IPS-NIHi11 (cell line): ENCODE measurements around the gene DNAJC22.
A peak's percentile ranks its signal among the peaks of the same experiment; 100 is the strongest.
"Not testable (repeated sequence)": the region's sequence is repeated elsewhere in the genome, so short reads cannot be mapped to it uniquely, and the experiment has no call there.

Source experiments
- DNase-seq: peaks from one replicate; pipeline ENCODE4 v3.0.0; 2012; ENCODE audit warnings: mixed read lengths, low spot score

The DNAJC22 gene

DNA sequence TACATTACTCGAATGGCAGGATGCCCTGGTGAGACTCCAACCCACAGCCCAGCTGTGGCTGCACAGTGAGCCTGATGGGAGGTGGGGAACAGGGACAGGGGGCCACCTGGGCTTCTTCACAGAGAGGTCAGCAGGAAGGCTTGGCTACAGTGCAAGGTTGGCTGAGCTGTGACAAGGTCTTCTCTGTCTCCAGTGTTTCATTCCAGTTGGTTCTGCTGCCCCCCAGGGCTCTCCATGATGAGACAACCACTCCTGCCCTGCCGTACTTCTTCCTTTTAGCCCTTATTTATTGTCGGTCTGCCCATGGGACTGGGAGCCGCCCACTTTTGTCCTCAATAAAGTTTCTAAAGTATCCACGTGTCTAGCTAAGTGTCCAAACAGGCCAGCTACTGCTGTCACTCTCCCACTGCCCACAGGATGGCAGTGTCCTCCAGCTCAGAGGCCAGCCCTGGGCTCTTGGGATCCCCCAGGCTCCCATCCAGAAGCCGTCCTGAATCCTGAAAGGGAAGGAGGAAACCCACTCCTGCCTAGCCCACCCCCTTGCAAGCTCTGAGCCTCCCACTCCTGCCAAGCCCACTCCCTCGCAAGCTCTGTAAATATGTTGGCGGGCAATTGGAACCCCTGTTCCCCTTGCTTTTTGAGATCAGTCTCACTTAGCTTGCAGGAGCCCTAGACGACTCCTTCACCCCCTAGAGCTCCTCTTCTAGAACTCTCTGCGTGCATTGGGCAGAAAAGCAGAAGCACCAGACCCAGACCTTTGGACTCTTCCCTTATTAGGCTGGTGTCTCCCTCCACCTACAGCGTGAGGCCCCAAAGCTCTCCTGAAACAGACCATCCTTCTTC lies 15.1 kb upstream of the DNAJC22 start:
- DNase-seq: peak; percentile 81

DNA sequence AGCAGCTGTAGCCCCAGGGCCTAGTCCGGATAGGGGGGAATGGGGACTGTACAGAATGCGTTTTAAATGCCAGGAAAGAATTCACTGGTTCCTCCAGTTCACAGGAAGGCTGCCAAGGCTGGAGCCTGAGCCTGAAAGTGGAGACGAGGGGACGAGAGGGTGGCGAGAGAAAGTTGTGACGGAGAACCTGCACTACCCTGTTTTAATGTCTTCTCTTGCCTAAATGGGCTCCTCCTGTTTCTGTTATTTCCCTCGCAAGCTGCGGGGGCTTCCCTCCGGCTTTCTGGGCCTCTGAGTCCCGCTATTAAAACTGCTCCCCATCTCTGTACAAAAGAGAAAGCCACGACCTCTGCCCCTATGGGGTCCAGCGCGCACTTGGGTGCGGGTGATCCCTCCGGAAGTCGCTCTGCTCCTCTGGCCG lies 14.2 kb upstream of the DNAJC22 start:
- no peak for DNase-seq

DNA sequence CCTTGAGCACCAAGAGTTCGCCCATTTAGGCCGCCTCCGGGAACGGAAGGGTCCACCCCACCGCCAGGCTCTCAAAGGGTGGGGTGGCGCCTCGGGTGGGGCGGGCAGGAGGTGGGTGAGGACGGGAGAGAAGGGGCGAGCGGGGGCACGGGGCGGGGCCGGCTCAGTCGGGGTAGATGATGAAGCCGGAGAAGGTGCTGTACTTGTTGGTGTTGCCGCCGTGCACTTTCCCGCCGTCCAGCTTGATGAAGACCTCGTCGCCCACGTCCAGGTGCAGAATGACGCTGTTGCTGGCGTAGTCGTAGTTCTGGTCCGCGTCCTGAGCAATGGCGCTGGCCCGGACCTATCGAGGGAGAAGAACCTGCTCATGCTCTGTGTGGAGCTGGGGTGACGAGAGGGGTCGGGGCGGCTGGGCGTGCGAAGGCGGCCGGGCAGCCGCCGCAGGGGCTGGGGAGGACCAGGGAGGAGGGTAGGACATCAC lies 13.8 kb upstream of the DNAJC22 start:
- DNase-seq: no peak

DNA sequence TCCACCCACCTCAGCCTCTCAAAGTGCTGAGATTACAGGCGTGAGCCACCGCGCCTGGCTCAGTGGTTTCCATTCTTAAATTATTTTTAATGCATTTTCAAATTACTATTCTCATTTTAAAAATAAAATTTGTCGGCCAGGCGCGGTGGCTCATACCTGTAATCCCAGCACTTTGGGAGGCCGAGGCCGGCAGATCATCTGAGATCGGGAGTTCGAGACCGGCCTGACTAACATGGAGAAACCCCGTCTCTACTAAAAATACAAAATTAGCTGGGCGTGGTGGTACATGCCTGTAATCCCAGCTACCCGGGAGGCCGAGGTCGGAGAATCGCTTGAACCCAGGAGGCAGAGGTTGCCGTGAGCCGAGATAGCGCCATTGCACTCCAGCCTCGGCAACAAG lies 12.9 kb upstream of the DNAJC22 start:
- not testable (repeated sequence) for DNase-seq

DNA sequence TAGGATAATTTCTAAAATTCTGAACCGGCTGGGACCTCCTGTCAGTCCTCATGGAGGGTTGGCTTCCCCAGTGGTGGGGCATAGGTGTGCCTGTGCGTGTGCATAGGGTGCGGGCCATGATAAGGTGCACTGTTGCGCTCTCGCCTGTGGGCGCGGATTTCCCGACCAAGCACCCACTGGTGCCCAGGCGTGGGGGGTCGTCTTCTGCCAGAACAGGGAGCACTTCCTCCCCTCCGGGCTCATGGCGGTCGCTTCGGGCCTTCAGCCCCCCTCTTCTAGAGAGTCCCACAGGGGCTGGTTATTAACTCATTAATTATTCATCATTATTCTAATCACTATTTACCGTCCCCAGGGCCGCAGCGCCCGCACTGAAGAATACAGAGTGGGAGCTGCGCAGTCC lies 12.5 kb upstream of the DNAJC22 start:
- DNase-seq: no peak

DNA sequence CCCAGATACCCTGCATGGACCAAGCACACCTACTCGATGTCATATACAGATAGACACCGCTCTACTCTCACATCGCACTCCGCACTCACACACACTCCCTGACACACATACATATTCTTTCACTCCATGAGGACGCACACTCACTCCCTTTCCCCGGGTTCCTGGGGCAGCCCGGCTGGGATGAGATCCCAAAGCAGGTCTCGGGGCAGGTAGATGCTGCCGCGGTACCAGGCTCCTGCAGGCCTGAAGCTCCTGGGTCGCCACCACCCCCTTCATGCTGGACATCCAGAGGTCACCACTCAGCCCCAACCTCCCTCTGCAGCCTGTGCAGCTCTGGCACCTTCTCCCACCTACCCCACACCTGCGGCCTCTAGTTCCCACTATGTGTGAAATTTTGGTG lies 12.0 kb upstream of the DNAJC22 start:
- no peak for DNase-seq

DNA sequence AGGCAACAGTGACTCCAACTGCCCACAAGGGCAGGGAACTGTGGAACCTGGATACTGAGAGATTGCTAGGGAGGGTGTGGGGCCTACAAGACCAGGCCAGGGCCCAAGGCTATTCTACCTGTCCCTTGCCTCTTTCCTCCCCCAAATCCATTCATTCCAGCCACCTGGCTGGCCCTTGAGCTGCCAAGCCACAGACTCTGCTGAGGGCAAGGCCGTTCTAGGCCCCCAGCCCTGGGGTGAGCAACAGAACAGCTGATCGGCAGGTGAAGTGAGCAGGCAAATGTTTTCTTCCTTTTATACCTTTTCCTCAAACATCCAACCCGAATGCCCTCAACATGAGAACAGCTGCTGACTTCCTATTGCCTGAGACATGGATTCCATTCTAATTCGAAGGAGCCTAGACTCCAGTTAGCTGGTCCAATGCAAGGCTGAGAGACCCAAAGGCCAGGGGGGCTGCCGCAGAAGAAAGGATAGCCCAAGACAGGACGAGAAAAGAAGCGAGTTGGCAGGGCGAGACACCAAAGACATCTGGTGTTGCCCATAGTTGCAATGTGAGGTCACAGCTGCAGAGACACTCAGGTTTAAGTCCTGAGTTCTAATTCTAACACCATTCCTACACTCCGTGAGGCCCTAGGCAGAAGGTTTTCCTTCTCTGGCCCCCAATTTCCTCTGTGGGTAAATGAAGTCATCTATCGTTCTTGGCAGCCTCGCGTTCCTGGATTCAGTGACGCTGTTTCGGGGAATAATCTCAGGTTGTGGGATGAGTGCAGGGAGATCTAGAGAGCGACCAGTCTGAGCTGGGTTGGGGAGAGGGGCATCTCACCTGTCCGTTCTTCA lies 11.4 kb upstream of the DNAJC22 start:
- no peak for DNase-seq

DNA sequence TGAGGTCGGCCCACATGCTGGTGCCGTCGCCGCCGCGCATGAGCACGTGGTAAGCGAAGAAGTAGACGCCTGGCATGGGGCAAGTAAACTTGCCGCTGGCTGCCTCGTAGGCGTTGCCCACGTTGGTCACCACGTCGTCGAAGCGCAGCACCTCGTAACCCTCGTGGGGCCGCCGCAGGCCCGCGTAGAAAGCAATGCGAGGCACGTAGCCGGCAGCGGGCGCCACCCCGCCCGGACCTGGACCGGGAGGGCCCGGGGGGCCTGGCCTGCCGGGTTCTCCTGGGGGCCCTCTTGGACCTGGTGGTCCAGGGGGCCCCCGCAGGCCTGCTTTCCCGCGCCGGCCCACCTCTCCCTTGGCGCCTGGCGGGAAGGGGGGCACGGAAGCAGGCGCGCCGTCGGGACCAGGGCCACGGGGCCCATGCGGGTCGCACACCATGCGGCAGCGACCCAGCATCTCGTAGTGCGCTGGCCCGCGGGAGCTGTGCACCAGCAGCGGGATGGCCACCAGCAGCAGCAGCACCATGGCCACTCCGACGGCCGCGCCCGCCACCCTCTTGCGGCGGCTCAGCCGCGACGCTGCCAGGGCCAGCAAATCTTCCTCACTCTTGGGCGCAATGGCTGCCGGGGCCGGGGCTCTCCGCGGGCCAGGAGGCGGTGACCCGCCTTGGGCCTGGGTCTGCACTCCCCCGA lies 10.6 kb upstream of the DNAJC22 start:
- DNase-seq: no peak

DNA sequence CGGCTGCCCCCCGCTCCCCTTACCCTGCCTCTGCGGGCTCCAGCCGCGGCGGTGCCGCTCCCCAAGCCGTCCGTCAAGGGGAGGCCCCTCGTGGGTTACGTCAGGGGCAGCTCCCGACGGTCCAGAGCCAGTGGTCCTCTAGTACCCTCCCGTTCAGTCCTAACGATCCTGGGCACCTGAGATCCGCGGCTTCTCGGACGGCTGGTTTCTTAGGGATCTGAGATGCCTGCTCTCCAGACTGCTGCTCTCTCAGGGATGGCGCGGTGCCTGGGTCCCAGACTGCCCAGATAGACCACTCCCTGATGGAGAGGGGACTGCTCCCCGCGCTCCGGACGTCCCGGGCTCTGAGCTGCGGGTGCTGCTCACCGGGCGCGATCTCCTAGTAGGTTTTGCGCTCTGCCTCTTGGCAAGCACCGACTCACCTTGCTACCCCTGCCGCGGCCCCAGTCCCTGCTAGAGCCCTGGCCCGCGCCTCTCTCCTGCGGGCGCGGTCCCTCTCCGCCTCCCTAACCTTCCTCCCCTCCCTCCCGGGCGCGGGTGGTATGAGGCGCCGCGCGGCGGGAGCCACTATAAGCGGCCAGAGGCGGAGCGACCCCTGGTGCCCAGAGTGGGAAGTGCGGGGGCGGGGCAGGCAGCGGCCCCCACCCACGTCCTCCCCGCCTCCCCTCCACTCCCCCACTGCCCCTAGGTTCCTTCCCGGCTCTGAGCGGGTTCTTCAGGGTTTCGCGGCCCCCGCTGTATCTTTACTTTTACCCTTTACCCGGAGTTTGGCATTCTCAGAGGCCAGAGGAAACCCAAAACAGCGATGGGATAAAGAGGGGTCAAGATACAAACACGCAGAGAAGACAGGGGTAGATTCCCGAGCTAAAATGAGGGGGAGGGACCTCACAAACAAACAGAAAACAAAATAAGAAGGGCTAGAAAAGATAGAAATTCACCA lies 9.8 kb upstream of the DNAJC22 start, which contains the start of gene C1QL4:
C1QL4 (minus strand) TSS at position 544 of the 940 bp plus-strand sequence. CDS start 711 bp downstream, outside the sequence.
- DNase-seq: peak; percentile 94

DNA sequence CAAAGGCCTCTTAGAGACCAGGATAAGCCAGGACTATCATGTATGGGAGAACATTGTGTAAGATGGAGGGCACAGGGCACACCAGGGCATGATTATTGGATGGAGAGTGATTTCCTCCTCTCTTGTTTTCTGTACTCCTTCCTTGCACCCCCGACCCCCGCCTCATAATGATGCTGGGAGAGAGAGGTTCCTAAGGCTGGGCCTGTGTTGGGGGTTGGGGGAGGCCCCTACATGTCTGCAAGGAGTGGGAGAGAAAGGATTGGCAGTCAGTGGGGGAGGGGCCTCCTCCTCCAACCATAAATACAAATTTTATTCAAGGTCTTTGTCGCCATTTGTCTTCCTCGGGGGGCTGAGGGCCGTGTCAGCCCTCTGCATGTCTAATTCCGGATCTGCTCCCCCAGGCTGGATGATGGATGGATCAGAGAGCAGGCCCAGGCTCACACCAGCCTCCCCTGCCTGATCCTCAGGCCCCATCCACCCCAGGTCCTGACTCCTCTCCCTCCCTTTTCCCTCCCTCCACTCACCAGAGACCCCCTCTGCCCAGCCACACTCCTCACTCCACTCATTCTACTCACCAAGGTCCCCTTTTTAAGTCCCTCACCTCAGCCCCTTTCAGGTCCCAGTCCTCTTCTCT lies 7.7 kb upstream of the DNAJC22 start:
- DNase-seq: no peak

DNA sequence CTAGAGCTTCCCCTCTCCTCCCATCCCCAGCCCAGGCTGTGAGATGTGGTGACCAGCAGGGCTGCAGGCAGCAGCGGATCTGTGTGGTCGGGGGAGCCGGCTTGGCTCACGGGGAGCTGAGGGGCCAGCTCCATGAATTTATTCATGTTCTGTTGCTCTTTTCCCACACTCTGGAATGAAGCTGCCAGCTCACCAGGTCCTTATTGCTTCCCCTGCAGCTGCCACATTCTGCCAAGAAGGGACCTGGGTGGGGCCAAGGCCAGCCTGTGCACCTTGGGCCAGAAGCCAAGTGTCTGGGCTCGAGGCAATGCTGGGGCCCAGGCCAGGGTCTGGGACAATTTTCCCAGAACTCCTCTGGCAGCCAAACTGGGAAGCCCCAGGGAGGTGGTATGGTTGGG lies 7.2 kb upstream of the DNAJC22 start:
- DNase-seq: no peak

DNA sequence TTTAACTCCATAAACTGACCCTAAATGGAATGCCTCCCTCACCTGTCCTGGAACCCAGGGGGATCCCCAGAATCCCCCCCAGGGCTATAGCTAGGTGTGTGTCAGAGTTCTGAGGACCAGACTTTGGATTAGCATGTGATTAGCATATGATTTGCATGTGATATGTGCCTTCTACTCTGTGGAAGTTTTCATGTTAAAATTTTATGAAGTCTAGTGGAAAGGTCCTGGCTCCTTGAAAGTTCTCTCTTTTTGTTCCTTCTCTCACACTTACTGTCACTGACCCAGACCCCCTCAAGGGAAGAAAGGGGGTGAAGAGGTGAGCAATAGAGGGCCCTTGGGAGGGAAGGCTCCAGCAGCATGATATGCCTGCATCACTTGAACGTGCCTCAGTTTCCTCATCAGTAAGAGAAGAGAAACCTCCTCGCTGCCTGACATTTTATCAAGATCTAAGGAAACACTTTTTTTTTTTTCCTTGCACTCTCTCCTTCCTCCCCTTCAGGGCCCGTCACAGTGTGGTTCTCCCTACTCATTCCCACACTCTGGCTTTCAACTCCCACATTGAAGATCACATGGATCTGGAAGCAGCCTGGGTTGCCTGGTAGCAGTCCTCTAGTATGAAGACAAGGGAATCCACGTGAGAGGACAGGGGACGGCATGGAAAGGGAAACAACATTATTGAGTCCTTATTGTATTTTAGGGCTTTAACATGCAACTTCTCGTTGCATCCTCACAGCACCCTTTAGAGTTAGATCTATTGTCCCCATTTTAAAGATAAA lies 6.4 kb upstream of the DNAJC22 start:
- DNase-seq: no peak

DNA sequence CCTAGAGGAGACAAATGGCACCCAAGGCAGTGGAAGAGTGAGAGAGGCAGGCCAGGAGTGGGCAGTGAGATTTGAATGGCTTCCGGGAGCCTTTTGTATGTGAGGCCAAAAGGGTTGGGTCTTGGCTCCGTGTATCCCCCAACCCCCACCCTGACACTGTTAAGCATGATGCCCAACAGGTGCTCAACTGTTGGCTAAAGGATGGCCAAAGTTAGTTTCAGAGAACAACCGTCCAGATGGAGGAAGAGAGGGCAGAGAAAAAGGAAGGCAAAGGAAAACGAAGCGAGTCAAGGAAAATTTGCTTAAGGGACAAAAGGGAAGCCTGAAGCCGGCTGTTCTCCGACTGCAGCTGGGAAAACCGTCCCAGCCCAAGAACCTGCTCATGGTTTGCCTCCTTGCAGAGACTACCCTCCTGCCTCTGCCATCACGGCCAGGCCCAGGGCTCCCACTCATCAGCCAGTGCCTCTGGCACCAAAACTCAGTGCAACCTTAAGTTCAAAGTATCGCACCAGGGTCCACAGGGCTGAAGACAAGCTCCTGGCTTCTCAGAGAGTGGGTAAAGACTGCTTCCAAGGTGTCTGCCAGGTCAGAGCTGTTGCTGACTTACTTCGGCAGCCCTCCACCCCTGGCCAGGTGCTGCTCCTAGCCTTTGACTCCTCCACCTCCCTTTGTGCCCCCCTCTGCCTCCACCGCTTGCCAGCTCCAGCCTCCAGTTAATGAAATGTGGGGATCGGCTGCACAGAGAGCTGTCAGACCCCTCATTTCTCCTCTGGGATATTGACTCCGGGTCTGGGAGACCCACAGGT lies 5.5 kb upstream of the DNAJC22 start:
- no peak for DNase-seq

DNA sequence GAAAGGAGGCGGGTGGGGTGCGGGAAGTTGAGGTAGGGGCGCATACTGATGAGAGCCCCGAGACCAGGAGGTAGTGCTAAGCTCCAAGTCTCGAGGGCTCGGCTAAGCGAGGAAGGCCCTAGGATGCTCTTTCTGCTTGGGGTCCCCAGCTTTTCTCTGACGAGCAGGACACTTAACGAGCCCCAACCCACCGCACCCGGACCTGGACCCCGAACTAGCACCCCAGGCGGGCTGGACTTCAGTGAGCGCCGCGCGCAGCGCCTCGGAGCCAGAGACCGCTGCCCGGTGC lies 5.0 kb upstream of the DNAJC22 start:
- no peak for DNase-seq

DNA sequence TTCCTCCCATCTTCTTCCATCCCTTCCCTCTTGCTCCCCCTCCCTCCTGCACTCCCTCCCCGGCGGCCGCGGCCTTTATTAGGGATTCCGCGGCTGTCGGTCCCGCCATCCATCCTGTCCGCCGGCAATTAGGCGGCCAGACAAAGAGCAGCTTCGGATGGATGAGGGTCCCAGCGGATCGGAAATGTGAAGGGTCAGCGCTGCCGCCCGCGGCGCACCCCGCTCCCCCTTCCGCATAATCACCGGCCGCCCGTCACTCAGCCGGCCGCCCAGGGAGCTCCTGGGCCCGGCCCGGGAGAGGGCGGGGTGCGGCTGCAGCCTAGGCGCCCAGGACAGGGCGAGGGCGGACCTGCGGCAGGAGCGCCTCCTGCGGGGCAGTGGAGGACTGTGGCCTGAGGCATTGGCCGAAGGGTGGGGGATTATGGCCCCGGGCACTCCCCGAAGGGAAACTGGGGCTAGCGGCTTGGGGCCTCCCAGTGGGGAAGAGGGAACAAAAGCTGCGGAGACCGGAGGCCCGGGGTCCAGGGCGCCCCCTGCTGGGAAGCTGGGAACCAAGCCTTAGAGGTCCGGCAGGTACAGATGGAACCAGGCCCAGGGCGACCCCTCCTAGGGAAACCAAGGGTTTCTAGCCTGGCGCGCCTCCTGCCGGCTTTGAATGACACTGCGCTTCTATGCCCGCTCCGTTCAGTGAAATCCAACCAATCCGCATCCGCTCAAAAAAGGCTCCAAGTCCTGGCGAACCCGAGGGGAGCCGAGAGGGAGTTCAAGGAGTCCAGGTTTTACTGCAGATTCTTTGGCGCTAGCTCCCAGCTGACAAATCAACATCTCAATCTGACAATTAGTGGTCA lies 4.4 kb upstream of the DNAJC22 start:
- peak; percentile 85 for DNase-seq

DNA sequence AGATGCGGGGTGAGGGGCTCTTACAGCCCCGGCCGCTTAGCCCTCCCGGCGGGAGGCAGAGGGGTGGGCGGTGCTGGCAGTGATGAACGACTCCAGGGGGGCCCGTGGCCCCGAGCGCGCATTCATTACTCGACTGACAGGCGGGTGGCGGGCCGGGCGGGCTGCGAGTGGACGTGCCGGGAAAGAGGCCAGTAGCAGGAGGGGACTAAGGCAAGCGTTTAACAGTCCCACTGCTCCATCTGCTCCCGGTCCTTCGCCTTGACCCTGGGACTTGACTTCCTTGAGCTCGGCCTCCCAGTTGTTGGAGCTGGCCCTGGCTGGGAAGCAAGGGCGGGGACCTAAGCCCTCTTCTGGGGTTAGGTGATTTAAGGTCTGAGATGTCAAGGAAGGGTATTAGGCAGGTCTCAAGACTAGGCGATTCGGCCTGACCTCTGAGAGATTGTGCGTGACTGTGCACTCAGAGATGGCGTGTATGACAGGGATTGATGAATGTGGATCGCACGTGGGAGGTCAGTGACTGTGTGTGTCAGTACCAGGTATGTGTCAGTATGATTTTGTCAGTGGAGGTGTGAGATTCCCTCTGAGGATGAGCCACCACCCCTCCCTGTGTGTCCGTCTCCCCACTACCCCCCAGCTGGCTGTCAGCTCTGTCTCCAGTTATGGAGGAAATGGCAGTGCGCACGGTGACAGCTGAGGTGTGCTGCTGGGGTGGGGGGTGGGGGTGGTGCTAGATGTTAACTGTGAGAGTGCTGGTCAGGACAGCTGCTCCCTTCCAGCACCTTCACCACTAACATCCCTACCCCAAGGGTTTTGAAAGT lies 3.6 kb upstream of the DNAJC22 start:
- no peak for DNase-seq

DNA sequence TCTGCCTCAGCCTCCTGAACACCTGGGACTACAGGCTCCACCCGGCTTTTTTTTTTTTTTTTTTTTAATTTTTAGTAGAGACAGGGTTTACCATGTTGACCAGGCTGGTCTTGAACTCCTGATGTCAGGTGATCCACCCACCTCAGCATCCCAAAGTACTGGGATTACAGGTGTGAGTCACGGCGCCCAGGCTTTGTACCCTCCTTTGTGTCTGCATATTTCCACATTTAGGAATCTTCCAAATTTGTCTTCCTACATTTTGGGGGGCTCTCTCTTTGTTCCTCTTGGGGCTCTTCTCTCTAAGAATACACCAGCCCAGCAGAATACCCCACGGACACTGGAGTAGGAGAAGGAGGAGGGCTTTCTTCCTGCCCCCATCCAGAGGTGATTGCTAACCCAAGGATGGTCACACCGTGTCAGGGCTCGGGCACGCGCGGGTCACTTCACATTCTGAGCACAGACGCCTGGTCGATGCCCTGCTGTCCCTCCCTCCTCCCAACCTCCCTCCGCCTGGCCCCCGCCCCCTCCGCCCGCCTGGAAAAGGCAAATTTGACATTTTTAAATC lies 2.1 kb upstream of the DNAJC22 start:
- no peak for DNase-seq
